OCI-LY3 (cell line): ENCODE measurements around the gene RAD54L2.

Experiments used
- CTCF ChIP-seq: fragments of 200-600, 300-600 bp; sonication (generic); IDR thresholded peaks from 2 replicates; pipeline ENCODE4 v1.5.1; 2014; ENCODE audit warnings: antibody characterized with exemption, low read length, low read depth
- EZH2phosphoT487 ChIP-seq: fragments of 200-600 bp; shearing (Covaris generic); IDR thresholded peaks from 2 replicates; pipeline ENCODE4 v1.6.1; 2018; ENCODE audit warnings: antibody characterized with exemption, mixed run types, low read depth

DNA sequence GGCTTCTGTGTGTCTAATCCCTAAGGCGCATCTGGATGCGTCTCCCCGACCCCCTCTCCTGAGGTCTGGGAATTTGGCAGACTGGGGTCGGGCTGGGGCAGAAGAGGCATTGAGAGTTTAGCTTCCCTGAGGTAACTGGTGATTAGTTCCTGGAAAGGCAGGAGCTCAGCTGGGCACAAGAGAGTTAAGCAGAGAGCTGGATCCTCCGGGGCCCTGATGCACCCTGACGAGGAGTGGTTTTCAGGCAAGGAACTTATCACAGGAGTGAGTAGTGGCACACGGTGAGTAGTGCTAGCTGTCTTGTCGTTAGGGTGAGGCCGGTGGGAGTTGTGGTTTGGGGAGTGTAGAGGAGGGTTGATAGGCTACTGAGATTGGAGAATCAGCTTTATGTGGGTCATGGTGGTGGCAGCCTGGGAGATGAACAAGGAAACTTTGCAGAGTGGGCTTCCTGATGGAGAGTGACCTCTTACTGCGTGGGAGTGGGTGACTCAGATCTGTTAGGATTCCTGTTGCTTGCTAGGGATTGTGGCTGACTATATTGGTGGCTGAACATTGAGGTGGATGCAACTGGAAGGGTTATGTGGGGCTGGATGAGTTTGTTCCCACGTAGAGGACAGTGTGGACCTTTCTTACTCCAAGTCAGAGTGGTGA is 897 bp downstream of the RAD54L2 start:
- TF ChIP-seq CTCF, result no peak
- TF ChIP-seq EZH2phosphoT487, result no peak
